ENCODE data around the gene ARHGAP8. TPM values are rescaled to one million over a fixed set of nuclear protein-coding genes. Genes with fewer than 3 reads are reported as not detected.

ARHGAP8 gene
- polyA plus RNA-seq, 3 donors, result 0.03 TPM; not detected in 2

- intact Hi-C loops (cut with micrococcal nuclease), result no loop called here
- Histone ChIP-seq H3K27me3 (ENCODE audit: control insufficient read depth in 2 of 2, insufficient read depth in 2 of 2, low read length in 2 of 2) (no peaks in the 10 kb centered on the region), H3K27ac (ENCODE audit: low read depth in 1 of 2, low read length in 2 of 2) (no peak overlapping the region), H4K20me1 (ENCODE audit: insufficient read depth, low read length) (no peaks in the 10 kb centered on the region), H3K79me2 (ENCODE audit: insufficient read depth, low read length) (no peaks in the 10 kb centered on the region), H3K4me2 (replicated peaks; ENCODE audit: extremely low read depth, low read length, poor library complexity, severe bottlenecking) (no peak overlapping the region), H2AFZ (ENCODE audit: insufficient read depth, low read depth, low read length, poor library complexity, severe bottlenecking) (no peak overlapping the region), H3K9me3 (replicated peaks in 1 of 2; ENCODE audit: control insufficient read depth in 1 of 2, insufficient read depth in 1 of 2, low read length in 2 of 2) (no peaks in the 10 kb centered on the region), H3K4me1 (ENCODE audit: control insufficient read depth in 1 of 2, insufficient read depth in 2 of 2, low read length in 2 of 2) (no peaks in the 10 kb centered on the region), H3K9ac (ENCODE audit: insufficient read depth, low read length, poor library complexity, severe bottlenecking) (no peak overlapping the region), H3K4me3 (replicated peaks in 1 of 3; ENCODE audit: low read depth in 2 of 3, low read length in 3 of 3) (no peak overlapping the region), H3K36me3 (replicated peaks in 1 of 2; ENCODE audit: control insufficient read depth in 1 of 2, insufficient read depth in 2 of 2, low read length in 2 of 2) (no peaks in the 10 kb centered on the region)
- Mint-ChIP-seq H3K27ac (no peak overlapping the region), H3K4me1 (no peaks in the 10 kb centered on the region), H3K4me3 (no peak overlapping the region), H3K36me3 (no peaks in the 10 kb centered on the region), H3K9me3 (peaks cover 0 to 2% (median 0%) of the 10 kb centered on the region in 7 donors), H3K27me3 (ENCODE audit: low read depth in 3 of 3) (peaks cover 0 to 11% (median 2%) of the 10 kb centered on the region in 3 donors)
- no peak for DNase-seq
- WGBS (ENCODE audit: insufficient coverage), result 54% methylated on average over 6 of the region's 6 CpGs
- TF ChIP-seq, protein P1, sequence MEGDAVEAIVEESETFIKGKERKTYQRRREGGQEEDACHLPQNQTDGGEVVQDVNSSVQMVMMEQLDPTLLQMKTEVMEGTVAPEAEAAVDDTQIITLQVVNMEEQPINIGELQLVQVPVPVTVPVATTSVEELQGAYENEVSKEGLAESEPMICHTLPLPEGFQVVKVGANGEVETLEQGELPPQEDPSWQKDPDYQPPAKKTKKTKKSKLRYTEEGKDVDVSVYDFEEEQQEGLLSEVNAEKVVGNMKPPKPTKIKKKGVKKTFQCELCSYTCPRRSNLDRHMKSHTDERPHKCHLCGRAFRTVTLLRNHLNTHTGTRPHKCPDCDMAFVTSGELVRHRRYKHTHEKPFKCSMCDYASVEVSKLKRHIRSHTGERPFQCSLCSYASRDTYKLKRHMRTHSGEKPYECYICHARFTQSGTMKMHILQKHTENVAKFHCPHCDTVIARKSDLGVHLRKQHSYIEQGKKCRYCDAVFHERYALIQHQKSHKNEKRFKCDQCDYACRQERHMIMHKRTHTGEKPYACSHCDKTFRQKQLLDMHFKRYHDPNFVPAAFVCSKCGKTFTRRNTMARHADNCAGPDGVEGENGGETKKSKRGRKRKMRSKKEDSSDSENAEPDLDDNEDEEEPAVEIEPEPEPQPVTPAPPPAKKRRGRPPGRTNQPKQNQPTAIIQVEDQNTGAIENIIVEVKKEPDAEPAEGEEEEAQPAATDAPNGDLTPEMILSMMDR (IDR thresholded peaks at IDR 0.05), result no peak
These were observed 50.6 kb downstream of the ARHGAP8 start for GRCh38 chr22:44802956-44803355.

DNA sequence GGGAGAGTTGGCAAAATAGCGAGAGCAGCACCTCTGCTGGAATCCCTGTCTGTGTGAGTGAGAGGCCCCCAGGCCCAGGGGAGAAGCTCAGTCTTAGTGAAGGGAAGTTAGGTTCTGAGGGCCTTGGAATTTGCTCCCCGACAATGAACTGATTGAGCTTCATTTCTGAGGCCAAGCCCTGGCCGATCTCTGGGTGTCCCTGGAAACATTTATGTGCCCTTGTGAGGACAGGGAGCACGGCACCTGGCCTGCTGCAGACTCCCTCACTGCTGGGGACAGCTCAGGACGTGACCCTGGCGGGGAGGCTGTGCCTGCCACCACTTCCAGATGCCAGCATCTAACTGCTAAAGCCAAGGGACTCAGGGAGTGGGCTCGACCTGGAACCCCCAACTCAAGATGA is 52.0 kb downstream of the ARHGAP8 start:
- Histone ChIP-seq H3K36me3 (replicated peaks in 1 of 2; ENCODE audit: control insufficient read depth in 1 of 2, insufficient read depth in 2 of 2, low read length in 2 of 2) (no peaks in the 10 kb centered on the region), H3K4me3 (replicated peaks in 1 of 3; ENCODE audit: low read depth in 2 of 3, low read length in 3 of 3) (no peak overlapping the region), H3K9me3 (replicated peaks in 1 of 2; ENCODE audit: control insufficient read depth in 1 of 2, insufficient read depth in 1 of 2, low read length in 2 of 2) (no peaks in the 10 kb centered on the region), H3K27ac (ENCODE audit: low read depth in 1 of 2, low read length in 2 of 2) (no peak overlapping the region), H3K27me3 (ENCODE audit: control insufficient read depth in 2 of 2, insufficient read depth in 2 of 2, low read length in 2 of 2) (no peaks in the 10 kb centered on the region), H3K4me2 (replicated peaks; ENCODE audit: extremely low read depth, low read length, poor library complexity, severe bottlenecking) (no peak overlapping the region), H3K9ac (ENCODE audit: insufficient read depth, low read length, poor library complexity, severe bottlenecking) (no peak overlapping the region), H2AFZ (ENCODE audit: insufficient read depth, low read depth, low read length, poor library complexity, severe bottlenecking) (no peak overlapping the region), H3K79me2 (ENCODE audit: insufficient read depth, low read length) (no peaks in the 10 kb centered on the region), H4K20me1 (ENCODE audit: insufficient read depth, low read length) (no peaks in the 10 kb centered on the region), H3K4me1 (ENCODE audit: control insufficient read depth in 1 of 2, insufficient read depth in 2 of 2, low read length in 2 of 2) (no peaks in the 10 kb centered on the region)
- Mint-ChIP-seq H3K9me3 (peaks cover 0 to 2% (median 0%) of the 10 kb centered on the region in 7 donors), H3K27me3 (ENCODE audit: low read depth in 3 of 3) (peaks cover 0 to 9% (median 2%) of the 10 kb centered on the region in 3 donors), H3K27ac (no peak overlapping the region), H3K4me3 (no peak overlapping the region), H3K36me3 (no peaks in the 10 kb centered on the region), H3K4me1 (peaks cover 3% of the 10 kb centered on the region)
- 88% methylated on average over 7 of the region's 7 CpGs for WGBS (ENCODE audit: insufficient coverage)
- intact Hi-C loops (cut with micrococcal nuclease), result no loop called here
- TF ChIP-seq, protein P1 (IDR thresholded peaks at IDR 0.05), result no peak
- no peak for DNase-seq

Data from CD14-positive monocyte (primary cell).